Naive thymus-derived CD4-positive, alpha-beta T cell (primary cell): ENCODE measurements around the gene YDJC. TPM values are rescaled to one million over a fixed set of nuclear protein-coding genes. Genes with fewer than 3 reads are reported as not detected.
"Not testable (repeated sequence)": the region's sequence is repeated elsewhere in the genome, so short reads cannot be mapped to it uniquely, and the experiment has no call there.

Experiments used
- ATAC-seq: fragments of 150-1000 bp; cut with Tn5 transposase; 2 replicates; pipeline ENCODE4 v1.10.0; 2021; ENCODE audit warnings: mild to moderate bottlenecking, moderate library complexity
- CTCF ChIA-PET: fragments of 350-600 bp; sonication (Branson Sonifier 250); formaldehyde crosslinking; loops from one replicate; lab custom pipeline; 2021; ENCODE audit warnings: antibody characterized with exemption; lab: Charles Lee
- POLR2A ChIA-PET: fragments of 350-600 bp; sonication (Branson Sonifier 250); formaldehyde crosslinking; loops from one replicate; lab custom pipeline; 2021; ENCODE audit warnings: antibody characterized with exemption, inconsistent platforms; lab: Charles Lee
- DNase-seq, 9 donors: peaks; one replicate each; pipeline versions ENCODE4 v3.0.0 to v3.0.0-alpha.2; 2020 to 2022; ENCODE audit warnings: mixed read lengths in 1 of 9
- H3K27ac ChIP-seq: one replicate; pipeline ENCODE4 v1.7.0; 2013; ENCODE audit warnings: mild to moderate bottlenecking, low read depth, low read length, moderate library complexity
- H3K27me3 ChIP-seq, 2 donors: one replicate each; pipeline ENCODE4 v1.7.0; 2013; ENCODE audit warnings: low read length in 2 of 2, mild to moderate bottlenecking in 2 of 2, moderate library complexity in 2 of 2; ENCODE audit not compliant: control insufficient read depth in 2 of 2, insufficient read depth in 2 of 2
- H3K36me3 ChIP-seq, 3 experiments: 1 replicate in 2 of 3; 2 replicates in 1 of 3; pipeline ENCODE4 v1.7.0; 2013; ENCODE audit warnings: low read length in 3 of 3, mild to moderate bottlenecking in 3 of 3, moderate library complexity in 1 of 3; ENCODE audit not compliant: insufficient read depth in 3 of 3, control insufficient read depth in 2 of 3
- H3K4me1 ChIP-seq, 2 donors: one replicate each; pipeline ENCODE4 v1.7.0; 2013; ENCODE audit warnings: low read length in 2 of 2, mild to moderate bottlenecking in 2 of 2, moderate library complexity in 1 of 2; ENCODE audit not compliant: control insufficient read depth in 2 of 2, insufficient read depth in 2 of 2
- H3K4me3 ChIP-seq: 2 replicates; pipeline ENCODE4 v1.7.0; 2013; ENCODE audit warnings: mild to moderate bottlenecking, low read length
- H3K9me3 ChIP-seq, 3 experiments: 1 replicate in 2 of 3; 2 replicates in 1 of 3; pipeline ENCODE4 v1.7.0; 2013; ENCODE audit warnings: low read length in 3 of 3; ENCODE audit not compliant: control insufficient read depth in 2 of 3
- H3K27ac Mint-ChIP-seq, 9 donors: one replicate each; pipeline ENCODE4 v1.8.0; 2020 to 2022; ENCODE audit warnings: mixed read lengths in 9 of 9, mild to moderate bottlenecking in 8 of 9, moderate library complexity in 5 of 9, inconsistent platforms in 2 of 9
- H3K27me3 Mint-ChIP-seq, 5 donors: one replicate each; pipeline ENCODE4 v1.8.0; 2021 to 2022; ENCODE audit warnings: mixed read lengths in 5 of 5, mild to moderate bottlenecking in 1 of 5
- H3K36me3 Mint-ChIP-seq, 5 donors: one replicate each; pipeline ENCODE4 v1.8.0; 2020 to 2022; ENCODE audit warnings: mixed read lengths in 5 of 5, mild to moderate bottlenecking in 3 of 5, inconsistent platforms in 1 of 5
- H3K4me1 Mint-ChIP-seq, 7 donors: one replicate each; pipeline ENCODE4 v1.8.0; 2020 to 2022; ENCODE audit warnings: mixed read lengths in 7 of 7, mild to moderate bottlenecking in 3 of 7, inconsistent platforms in 1 of 7
- H3K4me3 Mint-ChIP-seq, 10 donors: one replicate each; pipeline ENCODE4 v1.8.0; 2020 to 2022; ENCODE audit warnings: mild to moderate bottlenecking in 10 of 10, mixed read lengths in 10 of 10, moderate library complexity in 6 of 10, inconsistent platforms in 2 of 10
- H3K9me3 Mint-ChIP-seq, 11 donors: one replicate each; pipeline ENCODE4 v1.8.0; 2020 to 2022; ENCODE audit warnings: mixed read lengths in 11 of 11, mild to moderate bottlenecking in 4 of 11, inconsistent platforms in 1 of 11, moderate library complexity in 1 of 11
- intact Hi-C, 2 donors: fragments of 100-400 bp; cut with micrococcal nuclease; formaldehyde crosslinking; loops; one replicate each; pipeline ENCODE4 v1.15.1; 2023
- polyA plus RNA-seq, 2 donors: library from polyadenylated mRNA; unstranded; fragments of 300-500 nt; fragmentation: Illumina TruSeq; gene quantifications; one replicate each; pipeline ENCODE4 v1.2.3, GENCODE V29; 2021
- total RNA-seq, 6 experiments: library from RNA in 5 of 6; stranded (reverse) in 5 of 6; gene quantifications; 1 replicate in 5 of 6; 2 replicates in 1 of 6; pipeline ENCODE4 v1.2.3 and lab custom pipeline; 2021 to 2026

The YDJC gene
- total and polyA plus RNA-seq, 7 experiments from 2014 or later: 29.0 to 75.8 (median 48.6) TPM

DNA sequence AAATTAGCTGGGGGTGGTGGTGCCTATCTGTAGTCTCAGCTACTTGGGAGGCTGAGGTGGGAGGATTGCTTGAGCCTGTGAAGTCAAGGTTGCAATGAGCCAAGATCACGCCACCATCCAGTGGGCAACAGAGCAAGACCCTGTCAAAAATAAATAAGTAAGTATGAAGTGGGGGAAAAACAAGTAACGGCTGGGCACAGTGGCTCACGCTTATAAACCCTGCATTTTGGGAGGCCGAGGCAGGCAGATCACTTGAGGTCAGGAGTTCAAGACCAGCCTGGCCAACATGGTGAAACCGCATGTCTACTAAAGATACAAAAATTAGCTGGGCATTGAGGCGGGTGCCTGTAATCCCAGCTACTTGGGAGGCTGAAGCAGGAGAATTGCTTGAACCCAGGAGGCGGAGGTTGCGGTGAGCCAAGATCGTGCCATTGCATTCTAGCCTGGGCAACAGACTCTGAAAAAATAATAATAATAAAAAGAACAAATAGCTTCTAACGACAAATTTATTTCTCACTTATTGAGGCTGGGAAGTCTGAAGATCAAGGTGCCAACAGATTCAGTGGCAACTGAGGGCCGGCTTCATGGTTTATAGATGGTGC lies 20.2 kb downstream of the YDJC start:
- not testable (repeated sequence) for H3K9me3 ChIP-seq, H3K4me1 ChIP-seq, H3K27me3 Mint-ChIP-seq, DNase-seq, H3K27ac ChIP-seq, H3K9me3 Mint-ChIP-seq, ATAC-seq, H3K4me3 ChIP-seq, H3K27me3 ChIP-seq, H3K4me3 Mint-ChIP-seq
- Mint-ChIP-seq H3K4me1 (peaks cover 22 to 49% (median 33%) of the 10 kb centered on the region in 7 donors), H3K27ac (peak overlapping the region in 4 of 9 donors; percentile 21 to 69 (median 51)), H3K36me3 (peaks cover 3 to 14% (median 9%) of the 10 kb centered on the region in 5 donors)
- peaks cover 5 to 44% (median 8%) of the 10 kb centered on the region in 3 experiments for H3K36me3 ChIP-seq
- POLR2A ChIA-PET: interaction anchor here (0.7 kb wide), 1 partner anchor 13 kb away, joined by 3 read pairs; no protein-coding TSS in a partner anchor
- intact Hi-C loops: loop anchor here in 1 of 2 donors (10.0 kb wide), 1 partner anchor 65 kb away; no protein-coding TSS in a partner anchor
- CTCF ChIA-PET: interaction anchor here (0.9 kb wide), 1 partner anchor 15 kb away, joined by 3 read pairs; no protein-coding TSS in a partner anchor

DNA sequence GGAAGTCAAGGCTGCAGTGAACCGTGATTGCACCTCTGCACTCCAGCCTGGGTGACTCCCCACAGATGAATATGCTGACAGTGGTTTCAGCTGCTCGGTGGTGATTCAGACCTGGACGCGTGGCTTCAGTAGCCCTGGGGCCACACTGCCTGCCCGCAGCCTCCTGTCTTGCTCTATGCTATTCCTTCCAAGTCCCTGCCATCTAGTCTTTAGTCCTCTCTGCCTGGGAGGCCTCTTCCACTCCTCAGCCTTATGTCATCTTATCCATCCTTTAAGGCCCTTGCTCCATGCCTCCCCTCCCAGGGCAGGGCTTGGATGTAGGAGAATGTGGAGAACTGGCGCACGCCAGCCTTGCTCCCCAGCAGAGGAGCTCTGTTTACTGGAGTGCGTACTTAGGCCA lies 23.0 kb downstream of the YDJC start:
- Mint-ChIP-seq H3K4me3 (peak overlapping the region in 1 of 10 donors; percentile 5), H3K9me3 (no peaks in the 10 kb centered on the region), H3K27me3 (no peaks in the 10 kb centered on the region), H3K36me3 (peaks cover 0 to 9% (median 4%) of the 10 kb centered on the region in 5 donors), H3K27ac (peak overlapping the region in 3 of 9 donors; percentile 66 to 74 (median 71)), H3K4me1 (peaks cover 25 to 52% (median 36%) of the 10 kb centered on the region in 7 donors)
- ATAC-seq (no peak), DNase-seq (no peak)
- Histone ChIP-seq H3K4me1 (peaks cover 0 to 9% of the 10 kb centered on the region in 2 donors), H3K4me3 (no peak overlapping the region), H3K9me3 (no peaks in the 10 kb centered on the region), H3K36me3 (peaks cover 0 to 22% (median 5%) of the 10 kb centered on the region in 3 experiments), H3K27ac (no peak overlapping the region), H3K27me3 (no peaks in the 10 kb centered on the region)
- ChIA-PET CTCF (interaction anchor here (0.6 to 0.7 kb wide), 3 partner anchors 10 to 84 kb away, joined by 3 to 4 read pairs (median 3); no protein-coding TSS in a partner anchor), POLR2A (interaction anchor here (0.8 kb wide), 1 partner anchor 19 kb away, joined by 3 read pairs; no protein-coding TSS in a partner anchor)
- intact Hi-C loops: no loop called here

DNA sequence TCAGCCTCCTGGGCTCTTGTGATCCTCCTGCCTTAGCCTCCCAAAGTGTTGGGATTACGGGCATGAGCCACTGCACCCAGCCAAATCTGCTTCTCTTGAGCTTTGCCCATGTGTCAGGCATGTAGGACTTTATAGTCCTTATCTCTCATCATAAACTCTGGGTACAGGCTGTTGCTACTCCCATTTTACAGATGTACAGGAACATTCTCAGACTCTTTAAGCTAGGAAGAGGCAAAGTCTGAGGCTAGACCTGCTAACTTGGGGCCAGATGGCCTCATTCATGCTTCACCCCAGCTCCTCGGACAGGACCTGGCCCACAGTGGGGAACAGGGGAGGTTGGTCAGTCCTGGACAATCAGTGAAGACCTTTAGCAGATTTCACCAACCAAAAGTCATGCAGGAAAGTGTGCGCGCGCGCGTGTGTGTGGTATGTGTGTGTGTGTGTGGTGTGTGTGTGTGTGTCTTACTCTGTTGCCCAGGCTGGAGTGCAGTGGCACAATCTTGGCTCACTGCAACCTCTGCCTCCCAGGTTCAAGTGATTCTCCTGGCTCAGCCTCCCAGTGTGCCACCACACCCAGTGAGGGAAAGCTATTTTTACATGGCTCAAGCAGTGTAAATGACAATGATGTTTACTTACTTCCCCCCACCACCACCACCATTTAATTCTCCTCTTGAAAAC lies 23.8 kb downstream of the YDJC start:
- Mint-ChIP-seq H3K4me3 (no peak overlapping the region), H3K27me3 (no peaks in the 10 kb centered on the region), H3K9me3 (no peaks in the 10 kb centered on the region), H3K4me1 (peaks cover 20 to 45% (median 36%) of the 10 kb centered on the region in 7 donors), H3K36me3 (peaks cover 0 to 4% (median 0%) of the 10 kb centered on the region in 5 donors), H3K27ac (peak overlapping the region in 7 of 9 donors; percentile 19 to 74 (median 41))
- intact Hi-C loops: no loop called here
- DNase-seq: no peak
- Histone ChIP-seq H3K9me3 (no peaks in the 10 kb centered on the region), H3K4me3 (no peak overlapping the region), H3K36me3 (peaks cover 0 to 14% (median 0%) of the 10 kb centered on the region in 3 experiments), H3K4me1 (peaks cover 0 to 9% of the 10 kb centered on the region in 2 donors), H3K27ac (no peak overlapping the region), H3K27me3 (no peaks in the 10 kb centered on the region)
- no peak for ATAC-seq
- CTCF ChIA-PET: no interaction called here
- POLR2A ChIA-PET: interaction anchor here (0.8 kb wide), 1 partner anchor 20 kb away, joined by 3 read pairs; no protein-coding TSS in a partner anchor

DNA sequence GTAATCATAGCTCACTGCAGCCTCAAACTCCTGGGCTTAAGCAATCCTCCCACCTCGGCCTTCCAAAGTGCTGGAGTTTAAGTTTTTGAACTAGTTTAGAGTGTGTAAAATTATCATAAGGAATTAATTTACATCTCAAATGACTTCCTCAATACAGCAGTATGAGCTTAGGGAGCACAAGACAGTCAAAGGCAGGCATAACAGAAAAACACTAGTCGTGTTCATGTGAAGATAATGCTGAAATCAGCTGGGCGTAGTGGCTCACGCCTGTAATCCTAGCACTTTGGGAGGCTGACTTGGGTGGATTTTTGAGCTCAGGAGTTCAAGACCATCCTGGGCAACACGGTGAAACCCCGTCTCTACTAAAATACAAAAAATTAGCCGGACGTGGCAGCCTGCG lies 25.8 kb downstream of the YDJC start:
- H3K27me3 ChIP-seq: no peaks in the 10 kb centered on the region
- DNase-seq (no peak), ATAC-seq (no peak)
- no peak overlapping the region for H3K27ac ChIP-seq
- H3K4me3 ChIP-seq: no peak overlapping the region
- no peaks in the 10 kb centered on the region for H3K9me3 ChIP-seq
- no peaks in the 10 kb centered on the region for H3K27me3 Mint-ChIP-seq
- no peaks in the 10 kb centered on the region for H3K9me3 Mint-ChIP-seq
- no peak overlapping the region for H3K27ac Mint-ChIP-seq
- intact Hi-C loops: no loop called here
- peaks cover 0 to 10% (median 0%) of the 10 kb centered on the region in 3 experiments for H3K36me3 ChIP-seq
- peaks cover 0 to 11% (median 0%) of the 10 kb centered on the region in 5 donors for H3K36me3 Mint-ChIP-seq
- ChIA-PET POLR2A (interaction anchor here (1.3 to 1.4 kb wide), 2 partner anchors 12 to 24 kb away, joined by 3 to 5 read pairs; no protein-coding TSS in a partner anchor), CTCF (no interaction called here)
- peaks cover 0 to 9% of the 10 kb centered on the region in 2 donors for H3K4me1 ChIP-seq
- H3K4me3 Mint-ChIP-seq: no peak overlapping the region
- H3K4me1 Mint-ChIP-seq: peaks cover 26 to 51% (median 47%) of the 10 kb centered on the region in 7 donors

DNA sequence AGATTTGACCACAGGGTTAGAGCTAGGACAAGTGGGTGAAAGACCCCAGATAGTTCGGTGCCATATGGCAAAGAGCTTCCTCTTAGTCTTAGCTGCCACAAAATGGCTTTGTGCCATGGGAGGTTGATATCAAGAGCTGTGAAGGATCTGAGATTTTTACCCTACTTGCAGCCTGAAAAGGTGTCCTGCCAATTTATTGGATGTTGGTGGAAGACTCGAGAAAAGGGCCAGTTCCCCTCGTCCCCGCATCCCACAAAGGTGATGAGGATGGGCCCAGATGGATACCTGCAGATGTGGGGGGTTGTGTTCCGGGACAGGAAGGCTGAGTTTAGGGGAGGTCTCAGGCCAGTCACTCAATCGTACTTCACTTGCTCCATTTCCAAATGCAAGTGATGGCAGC lies 27.2 kb downstream of the YDJC start:
- intact Hi-C loops: no loop called here
- POLR2A ChIA-PET: no interaction called here
- no peak for ATAC-seq

DNA sequence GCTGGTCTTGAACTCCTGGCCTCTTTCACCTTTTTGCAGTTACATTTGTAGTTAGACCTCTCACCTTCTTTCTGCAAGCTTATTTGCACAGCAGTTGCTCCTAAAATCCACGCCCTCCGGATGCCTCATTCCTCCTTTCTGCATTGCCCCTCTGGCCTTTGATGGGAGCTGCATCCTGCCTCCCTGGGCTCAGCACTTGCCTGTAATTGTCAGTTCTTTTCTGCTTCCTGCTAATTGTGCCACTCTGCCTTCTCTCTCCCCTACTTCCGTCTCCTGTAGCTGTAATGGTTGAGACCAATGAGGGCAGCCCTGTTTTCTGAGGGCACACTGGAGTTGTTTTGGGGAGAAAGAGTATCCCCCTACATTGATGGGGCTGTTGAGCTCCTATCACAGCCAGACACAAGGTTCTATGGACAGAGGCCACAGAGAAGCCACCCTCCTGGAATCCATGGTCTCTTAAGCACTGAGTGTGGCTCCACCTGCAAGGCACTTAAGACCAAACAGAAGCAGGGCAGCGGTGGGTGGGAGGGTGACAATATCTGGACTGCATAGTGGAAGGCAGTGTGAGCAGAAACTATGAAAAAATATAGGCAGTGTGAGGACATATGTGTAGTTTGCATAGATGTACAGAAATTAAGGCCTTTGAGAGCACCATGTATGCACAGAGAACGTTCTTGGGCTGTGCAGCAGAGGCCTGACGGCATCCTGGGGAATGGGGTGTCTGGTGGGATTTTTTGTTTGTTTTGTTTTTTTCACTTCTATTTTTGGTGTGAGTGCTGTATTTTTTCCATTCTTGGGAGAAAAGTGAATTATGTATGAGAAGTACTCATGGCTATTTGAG lies 30.5 kb downstream of the YDJC start:
- peak overlapping the region in 4 of 10 donors; percentile 1 to 49 (median 40) for H3K4me3 Mint-ChIP-seq
- peaks cover 0 to 2% (median 0%) of the 10 kb centered on the region in 11 donors for H3K9me3 Mint-ChIP-seq

More for the DNA sequence above, 27.2 kb downstream of the YDJC start:
- no peaks in the 10 kb centered on the region for H3K9me3 ChIP-seq
- peaks cover 26 to 54% (median 52%) of the 10 kb centered on the region in 7 donors for H3K4me1 Mint-ChIP-seq
- H3K4me1 ChIP-seq: peaks cover 0 to 6% of the 10 kb centered on the region in 2 donors
- H3K27me3 Mint-ChIP-seq: no peaks in the 10 kb centered on the region
- H3K36me3 ChIP-seq: peaks cover 0 to 13% (median 0%) of the 10 kb centered on the region in 3 experiments
- H3K27ac Mint-ChIP-seq: peak overlapping the region in 8 of 9 donors; percentile 15 to 77 (median 59)
- H3K9me3 Mint-ChIP-seq: no peaks in the 10 kb centered on the region
- peaks cover 0 to 16% (median 0%) of the 10 kb centered on the region in 5 donors for H3K36me3 Mint-ChIP-seq
- H3K27me3 ChIP-seq: no peaks in the 10 kb centered on the region
- peak overlapping the region in 1 of 10 donors; percentile 31 for H3K4me3 Mint-ChIP-seq
- H3K4me3 ChIP-seq: no peak overlapping the region
- H3K27ac ChIP-seq: no peak overlapping the region
- CTCF ChIA-PET: no interaction called here
- no peak for DNase-seq

More for the DNA sequence above, 30.5 kb downstream of the YDJC start:
- intact Hi-C loops: no loop called here
- ATAC-seq (no peak), DNase-seq (no peak)
- H3K27me3 Mint-ChIP-seq: no peaks in the 10 kb centered on the region
- no peaks in the 10 kb centered on the region for H3K4me1 ChIP-seq
- peaks cover 0 to 31% (median 0%) of the 10 kb centered on the region in 3 experiments for H3K36me3 ChIP-seq
- no peaks in the 10 kb centered on the region for H3K9me3 ChIP-seq
- H3K4me3 ChIP-seq: no peak overlapping the region
- no peak overlapping the region for H3K27ac ChIP-seq
- CTCF ChIA-PET: no interaction called here
- H3K27me3 ChIP-seq: no peaks in the 10 kb centered on the region
- peak overlapping the region in 6 of 9 donors; percentile 35 to 87 (median 64) for H3K27ac Mint-ChIP-seq
- H3K36me3 Mint-ChIP-seq: peaks cover 7 to 40% (median 16%) of the 10 kb centered on the region in 5 donors
- POLR2A ChIA-PET: no interaction called here
- H3K4me1 Mint-ChIP-seq: peaks cover 17 to 54% (median 50%) of the 10 kb centered on the region in 7 donors
